ENCODE measurements around the gene HAUS3.

The HAUS3 gene

GRCh38 chr4:2220016-2220630 lies 21.8 kb downstream of the HAUS3 start:
- Histone ChIP-seq H3K9me2 (replicated peaks; ENCODE audit: insufficient read depth, low read length) (no peaks in the 10 kb centered on the region), H3K79me2 (ENCODE audit: insufficient read depth, low read length) (no peaks in the 10 kb centered on the region), H3K4me3 (ENCODE audit: insufficient read depth, low read length, poor library complexity, severe bottlenecking) (no peak overlapping the region), H3K27ac (ENCODE audit: low read depth, low read length) (no peak overlapping the region), H3K9me3 (ENCODE audit: insufficient read depth, low read length) (no peaks in the 10 kb centered on the region), H3K9ac (ENCODE audit: low read length) (no peak overlapping the region), H3F3A (ENCODE audit: insufficient read depth) (peaks cover 6% of the 10 kb centered on the region; the same call in 1 of the 2 replicates), H3K27me3 (ENCODE audit: low read length) (no peaks in the 10 kb centered on the region), H4K20me1 (ENCODE audit: low read depth, low read length) (no peaks in the 10 kb centered on the region), H3K36me3 (ENCODE audit: low read length) (no peaks in the 10 kb centered on the region; the same call in 1 of the 2 replicates), H3K4me2 (ENCODE audit: low read depth, low read length, poor library complexity, severe bottlenecking) (no peak overlapping the region), H2AFZ (ENCODE audit: low read depth, low read length, severe bottlenecking) (no peak overlapping the region)
- TF ChIP-seq EZH2phosphoT487 (conservative IDR thresholded peaks at IDR 0.05; ENCODE audit: low read length) (no peak), CTCF (IDR thresholded peaks at IDR 0.05; ENCODE audit: insufficient read depth, low read length, poor library complexity, severe bottlenecking) (peak; percentile 87)

GRCh38 chr4:2219233-2219760 lies 22.6 kb downstream of the HAUS3 start:
- Histone ChIP-seq H4K20me1 (ENCODE audit: low read depth, low read length) (no peaks in the 10 kb centered on the region), H3K9me3 (ENCODE audit: insufficient read depth, low read length) (no peaks in the 10 kb centered on the region), H3K9ac (ENCODE audit: low read length) (no peak overlapping the region), H2AFZ (ENCODE audit: low read depth, low read length, severe bottlenecking) (no peak overlapping the region), H3K27me3 (ENCODE audit: low read length) (no peaks in the 10 kb centered on the region), H3K27ac (ENCODE audit: low read depth, low read length) (no peak overlapping the region), H3K36me3 (ENCODE audit: low read length) (no peaks in the 10 kb centered on the region; the same call in 1 of the 2 replicates), H3K9me2 (replicated peaks; ENCODE audit: insufficient read depth, low read length) (no peaks in the 10 kb centered on the region), H3K79me2 (ENCODE audit: insufficient read depth, low read length) (no peaks in the 10 kb centered on the region), H3F3A (ENCODE audit: insufficient read depth) (peaks cover 6% of the 10 kb centered on the region; the same call in 1 of the 2 replicates), H3K4me2 (ENCODE audit: low read depth, low read length, poor library complexity, severe bottlenecking) (no peak overlapping the region), H3K4me3 (ENCODE audit: insufficient read depth, low read length, poor library complexity, severe bottlenecking) (no peak overlapping the region)
- no peak for TF ChIP-seq CTCF (IDR thresholded peaks at IDR 0.05; ENCODE audit: insufficient read depth, low read length, poor library complexity, severe bottlenecking)

- TF ChIP-seq EZH2phosphoT487 (conservative IDR thresholded peaks at IDR 0.05; ENCODE audit: low read length): no peak
- TF ChIP-seq CTCF (IDR thresholded peaks at IDR 0.05; ENCODE audit: insufficient read depth, low read length, poor library complexity, severe bottlenecking): no peak
- Histone ChIP-seq H3F3A (ENCODE audit: insufficient read depth) (peaks cover 6% of the 10 kb centered on the region; the same call in 1 of the 2 replicates), H3K4me2 (ENCODE audit: low read depth, low read length, poor library complexity, severe bottlenecking) (no peak overlapping the region), H3K27ac (ENCODE audit: low read depth, low read length) (no peak overlapping the region), H3K36me3 (ENCODE audit: low read length) (no peaks in the 10 kb centered on the region), H2AFZ (ENCODE audit: low read depth, low read length, severe bottlenecking) (no peak overlapping the region), H4K20me1 (ENCODE audit: low read depth, low read length) (no peaks in the 10 kb centered on the region; the same call in 1 of the 2 replicates), H3K9me2 (replicated peaks; ENCODE audit: insufficient read depth, low read length) (no peaks in the 10 kb centered on the region), H3K9ac (ENCODE audit: low read length) (no peak overlapping the region), H3K4me3 (ENCODE audit: insufficient read depth, low read length, poor library complexity, severe bottlenecking) (no peak overlapping the region), H3K9me3 (ENCODE audit: insufficient read depth, low read length) (no peaks in the 10 kb centered on the region), H3K27me3 (ENCODE audit: low read length) (no peaks in the 10 kb centered on the region), H3K79me2 (ENCODE audit: insufficient read depth, low read length) (no peaks in the 10 kb centered on the region)
Observed at GRCh38 chr4:2218436-2218835, 23.5 kb downstream of the HAUS3 start.
